GM18519 (cell line): ENCODE data around the gene SYT1.
"Not testable (repeated sequence)": the region's sequence is repeated elsewhere in the genome, so short reads cannot be mapped to it uniquely, and the experiment has no call there.

Experiments used
- ATAC-seq: cut with Tn5 transposase; IDR thresholded peaks from one replicate; pipeline ENCODE4 v1.9.1; 2021; ENCODE audit warnings: mild to moderate bottlenecking, moderate library complexity; ENCODE audit not compliant: unreplicated experiment, low FRiP score

SYT1 gene

DNA sequence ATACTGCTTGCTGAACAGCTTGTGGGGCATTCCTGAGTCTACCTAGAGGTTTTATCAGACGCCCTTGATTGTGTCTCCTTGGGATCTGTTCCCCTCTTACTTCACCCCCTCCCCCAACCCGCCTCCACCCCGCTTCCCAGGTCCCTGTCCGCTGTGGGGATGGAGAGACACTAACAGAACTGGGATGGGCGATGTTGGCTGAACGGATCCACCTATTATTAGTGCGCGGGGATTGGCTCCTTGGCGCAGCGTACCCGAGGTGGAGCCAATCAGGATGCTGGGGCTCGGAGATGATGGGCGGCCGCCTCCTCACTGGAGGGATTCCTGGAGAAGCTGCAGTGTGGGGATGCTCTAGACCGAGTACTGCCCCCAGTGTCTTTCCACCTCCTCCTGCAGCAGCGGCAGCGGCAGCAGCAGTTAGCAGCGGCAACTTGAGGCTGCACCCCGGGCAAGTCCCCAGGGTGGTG lies at the start of gene SYT1:
TSS of gene SYT1 (plus strand) at position 372 of the 467 bp plus-strand sequence.
- no peak for ATAC-seq

DNA sequence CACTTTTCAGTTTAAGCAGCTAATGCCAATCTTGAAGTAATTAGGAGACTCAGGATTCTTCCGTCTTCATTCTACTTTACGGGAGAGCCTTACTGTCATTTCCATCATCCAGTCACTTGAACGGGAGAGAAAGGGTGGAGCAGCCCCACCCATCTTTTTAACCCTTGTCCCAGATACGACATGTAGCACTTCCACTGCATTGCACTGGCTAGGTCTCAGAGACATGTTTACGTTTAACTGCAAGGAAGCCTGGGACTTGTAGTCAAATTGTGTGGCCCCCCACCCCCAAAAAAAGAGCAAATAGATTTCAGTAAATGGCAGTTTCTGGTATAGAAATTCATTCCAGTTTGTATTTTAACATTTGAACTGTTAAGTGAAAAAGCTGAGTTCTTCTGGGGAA lies 46.1 kb upstream of the SYT1 start:
- no peak for ATAC-seq

DNA sequence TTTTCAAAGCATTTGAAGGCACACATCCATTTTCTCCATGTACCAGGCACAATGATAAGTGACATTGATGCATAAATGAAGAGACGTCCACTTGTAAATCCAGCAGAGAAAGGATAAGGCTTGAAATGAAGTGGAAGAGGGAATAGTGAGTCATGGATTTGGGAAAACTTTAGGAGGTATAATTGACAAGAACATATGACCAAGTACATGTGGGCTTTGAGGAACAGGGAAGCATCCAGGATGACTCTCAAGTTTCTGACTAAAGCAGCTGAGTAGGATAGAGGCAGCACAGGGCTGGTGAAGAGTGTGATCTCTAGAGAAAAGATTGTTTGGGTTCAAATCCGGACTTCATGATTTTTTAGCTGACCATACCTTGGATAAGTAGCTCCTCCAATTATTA lies 43.6 kb upstream of the SYT1 start:
- ATAC-seq = no peak

DNA sequence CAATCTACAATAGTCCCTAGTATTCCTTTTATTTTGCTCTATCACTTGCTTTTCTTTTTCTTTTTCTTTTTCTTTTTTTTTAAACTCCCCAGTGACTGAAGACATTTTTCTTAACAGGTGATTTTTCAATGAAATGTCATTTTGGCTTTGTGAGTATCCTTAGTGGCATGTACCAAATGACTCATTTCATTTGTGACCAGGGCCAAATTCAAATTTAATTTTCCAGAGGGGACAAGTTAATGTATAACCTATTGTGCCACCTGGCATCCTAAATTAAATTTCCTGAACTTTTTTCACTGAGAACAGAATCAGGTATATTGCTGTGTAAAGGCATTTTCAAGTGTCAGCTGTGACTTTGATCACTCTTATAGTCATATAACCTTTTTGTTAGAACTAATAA lies 39.7 kb upstream of the SYT1 start:
- ATAC-seq = no peak

DNA sequence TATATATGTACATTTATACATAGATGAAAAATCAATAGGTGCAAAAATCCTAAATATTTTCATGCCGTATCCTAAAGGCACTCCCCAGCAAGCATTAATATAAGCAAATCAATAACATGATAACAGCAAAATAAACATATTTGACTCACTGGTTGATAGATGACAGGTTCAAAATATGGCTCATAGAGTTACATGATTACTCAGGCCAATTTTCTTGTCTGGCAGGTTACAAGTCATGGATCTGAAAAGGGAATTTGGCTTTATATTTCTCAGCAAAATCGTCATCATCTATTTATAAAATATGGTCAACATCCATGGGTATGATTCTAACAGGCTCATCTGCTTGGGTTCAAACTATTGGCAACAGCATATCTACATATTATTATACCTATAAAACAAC lies 34.9 kb upstream of the SYT1 start:
- no peak for ATAC-seq

DNA sequence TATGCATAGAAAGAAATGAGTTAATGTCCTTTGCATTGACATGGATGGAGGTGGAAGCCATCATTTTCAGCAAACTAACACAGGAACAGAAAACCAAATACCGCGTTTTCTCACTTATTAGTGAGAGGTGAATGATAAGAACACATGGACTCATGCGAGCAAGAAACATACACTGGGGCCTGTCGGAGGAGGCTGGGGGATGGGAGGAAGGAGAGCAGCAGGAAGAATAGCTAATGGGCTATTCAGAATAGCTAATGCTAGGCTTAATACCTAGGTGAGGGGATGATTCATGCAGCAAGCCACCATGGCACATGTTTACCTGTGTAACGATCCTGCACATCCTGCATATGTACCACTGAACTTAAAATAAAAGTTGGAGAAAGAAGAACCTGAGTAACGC lies 29.1 kb upstream of the SYT1 start:
- no peak for ATAC-seq

DNA sequence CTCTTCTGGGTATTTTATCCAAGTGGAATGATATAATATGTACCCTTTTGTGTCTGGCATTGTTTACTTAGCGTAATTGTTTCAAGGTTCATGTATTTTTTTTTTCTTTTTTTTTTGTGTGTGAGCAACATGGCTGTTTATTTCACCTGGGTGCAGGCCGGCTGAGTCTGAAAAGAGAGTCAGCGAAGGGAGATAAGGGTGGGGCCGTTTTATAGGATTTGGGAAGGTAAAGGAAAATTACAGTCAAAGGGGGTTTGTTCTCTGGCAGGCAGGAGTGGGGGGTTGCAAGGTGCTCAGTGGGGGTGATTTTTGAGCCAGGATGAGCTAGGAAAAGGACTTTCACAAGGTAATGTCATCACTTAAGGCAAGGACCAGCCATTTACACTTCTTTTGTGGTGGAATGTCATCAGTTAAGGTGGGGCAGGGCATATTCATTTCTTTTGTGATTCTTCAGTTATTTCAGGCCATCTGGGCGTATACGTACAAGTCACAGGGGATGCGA lies 24.0 kb upstream of the SYT1 start:
- not testable (repeated sequence) for ATAC-seq

DNA sequence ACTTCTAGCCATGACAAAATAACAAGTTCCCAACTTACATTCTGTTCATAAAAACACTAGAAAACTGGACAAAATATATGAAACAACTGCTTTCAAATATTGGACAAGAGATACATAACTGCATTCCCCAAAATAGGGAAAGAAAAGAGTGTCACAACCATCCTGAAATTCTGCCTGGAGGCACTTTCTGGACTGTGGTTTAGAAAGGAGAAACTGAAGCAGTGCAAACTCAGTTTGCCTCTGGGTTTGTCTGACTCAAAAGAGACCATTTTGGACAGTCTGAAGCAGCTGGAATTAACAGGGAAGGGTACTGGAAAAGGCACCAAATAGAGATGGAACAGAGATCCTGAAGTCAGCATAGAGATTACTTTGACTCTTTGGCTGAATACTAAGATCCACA lies 11.3 kb upstream of the SYT1 start:
- no peak for ATAC-seq

DNA sequence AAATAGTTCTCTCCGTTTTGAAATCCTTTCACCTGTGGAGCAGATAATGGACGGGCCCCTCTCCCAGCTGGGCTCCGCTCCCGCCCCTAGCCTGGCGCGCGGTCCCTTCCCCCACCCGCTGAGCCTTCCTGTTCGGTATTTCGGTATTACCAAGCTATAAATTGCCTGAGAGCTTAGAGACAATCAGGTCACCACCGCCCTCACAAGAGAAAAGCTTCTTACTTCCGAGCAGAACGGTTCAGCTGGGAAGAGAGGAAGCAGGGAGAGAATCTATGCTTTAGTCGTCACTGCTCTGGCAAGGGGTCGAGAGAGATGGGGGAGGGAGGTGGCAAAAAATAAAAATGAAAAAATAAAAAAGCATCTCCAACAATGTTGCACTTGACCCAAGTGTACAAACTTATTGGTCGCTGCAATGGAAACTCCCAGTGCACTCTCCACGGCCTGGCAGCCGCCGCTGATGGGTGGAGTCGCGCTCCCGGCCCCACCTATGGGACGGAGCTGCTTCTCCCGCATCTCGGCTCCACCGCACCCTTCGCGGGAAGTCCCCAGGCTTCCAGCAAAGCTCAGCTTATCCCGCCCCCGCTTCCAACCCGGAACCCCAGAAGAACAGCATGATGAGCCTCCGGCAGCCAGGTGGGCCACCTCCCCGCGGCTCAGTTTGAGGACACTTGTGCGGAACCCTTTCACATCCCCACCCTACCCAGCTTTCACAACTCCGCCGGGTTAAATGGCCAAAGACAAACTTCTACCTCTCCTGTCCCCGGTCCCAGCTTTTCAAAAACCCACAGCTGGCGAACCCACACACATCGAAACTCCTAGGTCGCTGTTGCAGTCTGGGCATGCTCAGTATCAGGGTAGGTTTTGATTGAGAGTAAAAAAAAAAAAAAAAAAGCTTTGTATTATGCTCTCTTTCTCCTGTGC lies 832 bp upstream of the SYT1 start:
- ATAC-seq = no peak

DNA sequence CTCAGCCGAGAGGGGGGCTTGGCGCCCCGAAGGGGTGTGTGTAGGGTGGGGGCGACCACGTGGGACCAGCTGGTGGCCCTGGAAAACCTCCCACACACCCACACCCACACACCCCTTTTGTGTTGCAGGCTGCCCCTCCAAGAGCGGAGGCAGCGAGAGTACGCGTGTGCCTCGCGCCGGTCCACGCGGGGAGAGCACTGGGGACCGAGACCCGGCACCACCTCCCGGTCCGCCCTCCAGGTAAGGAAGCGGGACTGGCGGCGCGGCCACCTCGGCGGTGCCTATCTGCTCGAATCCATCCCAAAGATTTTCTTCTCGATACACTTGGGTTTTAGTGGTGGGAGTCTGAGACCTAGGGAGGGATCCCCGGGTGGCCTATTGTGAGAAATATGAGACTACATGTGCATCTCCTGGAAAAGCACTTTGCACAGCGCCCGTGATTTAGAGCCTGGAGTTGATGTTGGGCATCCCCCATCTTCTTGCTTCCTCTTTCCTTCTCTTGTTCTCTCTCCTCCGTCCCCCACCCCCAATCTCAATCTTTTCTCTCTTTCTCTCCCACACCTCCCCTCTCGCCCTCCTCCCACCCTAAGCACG lies 393 bp downstream of the SYT1 start:
- ATAC-seq = no peak

DNA sequence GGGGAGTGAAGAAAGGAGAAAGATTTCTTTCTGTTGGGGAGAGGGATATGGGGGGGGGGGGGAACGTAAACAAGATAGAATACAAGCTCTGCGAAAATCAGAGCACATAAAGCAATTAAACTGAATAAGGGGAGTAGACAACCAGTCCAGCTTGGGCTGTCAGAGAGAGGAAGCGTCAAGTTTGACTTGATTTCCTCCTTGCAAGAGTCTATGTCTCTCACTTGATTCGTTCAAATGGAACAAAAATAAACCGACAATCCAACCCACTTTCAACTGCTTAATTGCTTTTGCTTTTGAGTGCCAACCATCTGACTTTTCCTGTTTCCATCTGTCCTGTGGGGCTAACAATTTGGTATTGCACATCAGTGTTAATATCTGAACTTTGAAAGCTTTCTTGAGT lies 942 bp downstream of the SYT1 start:
- no peak for ATAC-seq

DNA sequence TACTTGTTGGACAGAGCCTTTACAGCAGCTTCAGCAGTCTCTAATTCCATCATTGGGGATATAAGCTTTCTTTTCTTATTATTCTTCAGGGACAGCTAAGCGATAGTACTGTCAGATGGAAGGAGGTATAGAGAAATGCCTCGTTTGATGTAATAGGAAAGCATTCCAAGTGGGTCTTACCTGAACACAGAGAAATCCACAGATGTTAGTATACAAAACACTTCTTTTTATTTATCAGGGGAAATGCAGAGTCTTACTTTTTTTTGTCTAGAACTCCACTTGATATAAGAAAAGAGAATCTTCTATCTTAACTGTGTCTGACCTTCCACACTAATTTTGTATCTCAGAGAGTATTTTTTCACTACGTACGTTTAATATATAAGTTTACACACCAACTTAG lies 1.9 kb downstream of the SYT1 start:
- no peak for ATAC-seq

DNA sequence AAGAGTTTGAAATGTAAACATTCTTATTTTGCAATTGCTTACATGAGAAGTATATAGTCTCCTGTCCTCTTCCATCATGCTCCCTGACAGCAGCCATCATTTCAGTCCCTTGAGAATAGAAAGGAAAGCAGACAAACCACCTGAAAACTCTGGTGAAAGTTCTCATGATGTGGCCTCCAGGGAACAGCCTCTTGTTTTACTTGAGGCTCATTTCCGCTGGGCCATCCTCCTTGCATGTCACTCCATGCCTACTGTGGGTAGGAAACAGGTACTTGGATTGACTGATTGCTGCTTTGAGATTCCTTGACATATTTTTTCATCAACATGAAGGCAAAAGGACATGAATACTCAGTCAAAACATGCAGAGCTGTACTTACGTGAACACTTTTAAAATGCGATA lies 6.0 kb downstream of the SYT1 start:
- no peak for ATAC-seq

DNA sequence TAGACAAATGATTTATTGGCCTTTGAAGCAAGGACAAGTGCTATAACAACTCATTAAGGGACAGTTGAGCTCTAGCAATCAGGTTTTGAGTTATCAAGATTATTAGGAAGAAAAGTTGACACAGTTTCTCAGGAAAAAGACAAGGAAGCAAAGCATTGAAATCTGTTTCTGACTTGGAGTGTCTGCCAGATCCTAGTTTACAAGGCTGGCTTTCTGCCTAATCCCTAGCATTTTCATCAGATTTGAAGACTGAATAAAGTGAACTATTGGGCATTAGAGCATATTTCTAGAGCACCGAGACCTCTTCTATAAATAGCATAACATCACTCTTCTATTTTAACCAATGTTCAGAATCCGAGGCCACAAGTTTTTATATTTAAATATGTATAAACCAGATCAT lies 7.0 kb downstream of the SYT1 start:
- no peak for ATAC-seq

DNA sequence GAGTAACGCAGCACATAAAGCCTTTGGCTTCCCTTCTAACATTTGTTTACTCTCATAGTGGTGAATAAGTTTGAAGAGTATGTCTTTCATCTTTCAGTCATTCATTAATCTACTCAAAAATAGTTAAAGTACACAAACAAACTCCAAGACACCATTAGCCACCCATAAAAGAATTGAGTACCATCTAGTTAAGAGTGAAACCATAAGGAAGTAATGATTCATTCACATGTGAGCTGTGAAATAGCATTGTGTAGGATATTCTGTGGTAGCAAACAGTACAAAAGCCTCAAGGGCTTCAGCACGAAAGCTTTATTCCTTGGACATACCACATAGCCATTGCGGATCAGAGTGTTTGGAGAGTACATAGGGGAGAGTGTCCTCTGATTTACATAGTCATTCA lies 13.9 kb downstream of the SYT1 start:
- no peak for ATAC-seq

DNA sequence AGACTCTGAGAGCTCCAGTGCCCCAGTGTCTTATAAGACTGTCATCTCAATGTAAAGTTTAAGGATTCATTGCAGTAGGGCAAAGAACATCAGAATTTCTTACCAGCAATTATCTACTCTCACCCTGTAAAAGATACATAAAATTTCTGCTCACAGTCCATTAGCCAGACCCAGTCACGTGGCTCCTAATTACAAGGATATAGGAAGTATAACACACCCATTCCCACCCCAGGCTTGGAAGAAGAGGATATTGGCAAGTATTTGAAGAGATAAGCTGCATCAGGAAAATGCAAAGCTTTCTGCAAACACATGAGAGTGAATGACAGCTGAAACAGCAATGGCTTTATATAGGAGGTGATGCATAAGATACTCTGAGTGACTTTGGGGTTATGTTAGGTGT lies 14.3 kb downstream of the SYT1 start:
- ATAC-seq = no peak

DNA sequence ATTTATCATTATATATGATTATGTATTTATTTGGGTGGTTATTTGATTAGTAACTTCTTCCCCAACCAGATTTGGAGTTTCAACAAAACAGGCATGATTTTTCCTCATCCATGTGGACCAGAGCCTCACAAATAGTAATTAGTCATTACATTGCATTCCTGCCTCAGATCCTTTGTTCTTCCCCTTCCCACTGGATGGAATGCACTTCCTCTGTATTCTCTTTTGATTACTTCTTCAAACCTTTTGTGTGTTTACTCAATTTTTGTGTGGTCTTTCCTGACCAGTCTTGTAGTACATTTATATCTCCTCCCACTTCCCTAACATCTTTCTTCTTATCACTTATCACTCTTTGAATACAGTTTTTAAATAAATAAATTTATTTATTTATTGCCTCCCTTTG lies 15.5 kb downstream of the SYT1 start:
- ATAC-seq = no peak

DNA sequence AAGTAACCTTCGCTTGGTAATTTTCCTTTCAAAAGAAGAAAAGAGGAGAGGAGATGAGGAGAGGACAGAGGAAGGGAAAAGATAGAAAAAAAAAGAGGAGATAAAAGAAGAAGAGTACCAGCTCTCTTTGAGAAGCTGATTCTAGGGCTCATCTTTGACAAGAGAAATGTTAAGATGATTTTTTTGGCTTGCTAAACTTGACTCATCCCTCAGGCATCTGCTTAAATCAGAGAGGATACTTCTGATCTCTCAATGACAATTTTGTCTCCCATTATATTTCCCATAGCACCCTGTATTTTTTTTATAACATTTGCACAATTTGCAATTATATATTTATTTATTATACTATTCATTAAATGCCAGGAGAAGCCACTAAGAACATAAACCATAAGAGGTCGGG lies 17.1 kb downstream of the SYT1 start:
- ATAC-seq = no peak

DNA sequence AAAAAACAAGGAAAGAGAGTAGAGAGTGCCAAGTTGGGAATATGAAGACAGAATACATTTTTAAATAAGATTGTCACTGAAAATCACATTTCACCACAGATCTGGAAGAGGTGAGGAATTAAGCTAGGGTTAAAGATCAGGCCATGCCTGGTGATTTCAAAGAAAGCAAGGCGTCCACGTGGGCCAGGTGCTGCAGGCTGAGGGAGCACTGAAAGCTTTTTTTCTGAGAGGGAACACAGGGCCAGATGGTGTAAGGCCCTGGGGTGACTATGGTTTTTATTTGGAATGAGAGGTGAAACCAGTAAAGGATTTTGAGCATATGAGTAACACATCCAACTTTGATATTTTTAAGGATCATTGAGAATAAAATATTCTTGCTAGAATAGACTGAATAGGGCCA lies 20.9 kb downstream of the SYT1 start:
- ATAC-seq = no peak

DNA sequence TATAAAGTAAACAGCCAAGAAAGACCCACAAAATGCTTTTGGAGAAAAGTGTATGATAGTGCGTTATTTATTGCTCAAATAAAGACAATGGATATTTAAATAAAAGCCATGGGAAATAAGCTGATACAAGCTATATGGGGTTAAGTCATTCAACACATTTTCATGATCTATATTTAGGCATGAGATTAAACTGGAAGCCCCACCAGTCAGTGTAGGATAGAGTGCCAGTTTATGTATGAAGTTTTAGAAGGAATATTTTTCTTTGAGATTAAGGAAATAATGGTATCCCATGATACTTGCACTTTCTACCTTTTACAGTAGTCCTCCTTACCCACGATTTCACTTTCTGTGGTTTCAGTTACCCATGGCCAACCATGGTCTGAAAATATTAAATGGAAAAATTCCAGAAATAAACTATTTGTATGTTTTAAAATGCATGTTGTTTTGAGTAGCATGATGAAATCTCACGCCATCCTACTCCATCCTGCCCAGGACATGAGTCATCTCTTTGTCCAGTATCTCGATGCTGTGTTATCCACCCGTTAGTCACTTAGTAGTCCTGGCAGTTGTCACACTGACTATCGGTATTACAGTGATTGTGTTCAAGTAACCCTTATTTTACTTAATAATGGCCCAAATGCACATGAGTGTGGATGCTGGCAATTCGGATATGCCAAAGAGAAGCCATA lies 22.3 kb downstream of the SYT1 start:
- no peak for ATAC-seq

DNA sequence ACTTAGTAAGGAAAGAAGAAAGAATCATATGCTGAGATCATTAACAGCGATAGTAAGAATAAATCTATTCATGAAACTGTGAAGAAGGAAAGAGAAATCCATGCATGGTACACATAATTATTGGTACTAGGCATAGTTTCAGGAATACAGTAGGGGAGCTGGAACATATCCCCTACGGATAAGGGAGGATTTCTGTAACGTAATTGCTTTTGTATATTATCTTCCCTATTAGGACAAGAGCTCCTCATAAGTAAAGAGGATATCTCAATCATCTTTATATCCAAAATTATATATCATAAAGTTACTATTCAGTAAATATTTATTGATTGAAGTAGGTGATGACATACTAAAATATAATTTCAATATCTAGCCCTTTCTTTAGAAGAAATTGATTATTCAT lies 22.9 kb downstream of the SYT1 start:
- no peak for ATAC-seq
